ENCODE measurements around the gene GDPD3. TPM values are rescaled to one million over a fixed set of nuclear protein-coding genes. Genes with fewer than 3 reads are reported as not detected.

Gene GDPD3
- total and polyA plus RNA-seq, 2 of the 13 experiments (the other 11 are each of a cell fraction or from before 2014, with no cell fraction given) = 18.7 to 20.6 TPM

- TF ChIP-seq PAXIP1 (CRISPR knock-in tag; conservative IDR thresholded peaks at IDR 0.05) (no peak), ZNF7 (CRISPR knock-in tag; IDR thresholded peaks at IDR 0.05) (no peak), HIVEP1 (CRISPR knock-in tag; IDR thresholded peaks at IDR 0.05) (no peak), ZNF549 (CRISPR knock-in tag; IDR thresholded peaks at IDR 0.05) (no peak), GTF2F1 (IDR thresholded peaks at IDR 0.05; ENCODE audit: low read length) (no peak), SYNCRIP (IDR thresholded peaks at IDR 0.05; ENCODE audit: insufficient read depth, low read depth, low read length) (no peak), ZBTB38 (CRISPR knock-in tag; IDR thresholded peaks at IDR 0.05) (peak; percentile 81), ZKSCAN8 (CRISPR knock-in tag; IDR thresholded peaks at IDR 0.05; ENCODE audit: borderline replicate concordance) (peak; percentile 80; the same call in 1 of the 2 replicates), ZNF18 (CRISPR knock-in tag; IDR thresholded peaks at IDR 0.05; ENCODE audit: insufficient replicate concordance) (peak; percentile 47), ZKSCAN5 (CRISPR knock-in tag; IDR thresholded peaks at IDR 0.05) (peak; percentile 22; the same call in 1 of the 2 replicates), ARID5B (CRISPR knock-in tag; IDR thresholded peaks at IDR 0.05) (peak; percentile 25; the same call in 1 of the 2 replicates), IKZF5 (CRISPR knock-in tag; IDR thresholded peaks at IDR 0.05) (no peak), CEBPB (IDR thresholded peaks at IDR 0.05; ENCODE audit: borderline replicate concordance, low read depth, low read length) (no peak), HOXA5 (CRISPR knock-in tag; IDR thresholded peaks at IDR 0.05) (no peak; the same call in 1 of the 2 replicates), SIN3A (IDR thresholded peaks at IDR 0.05; ENCODE audit: borderline replicate concordance, low read depth, low read length) (peak; percentile 75; the same call in 1 of the 2 replicates), ZNF572 (CRISPR knock-in tag; IDR thresholded peaks at IDR 0.05) (0 out of 2 replicates have a peak, but pooled peaks have one; percentile 58), SMAD1 (CRISPR knock-in tag; IDR thresholded peaks at IDR 0.05; ENCODE audit: borderline replicate concordance, low read depth) (no peak; the same call in 1 of the 2 replicates), ZNF790 (CRISPR knock-in tag; IDR thresholded peaks at IDR 0.05; ENCODE audit: borderline replicate concordance) (no peak; the same call in 1 of the 2 replicates), NFYC (CRISPR knock-in tag; IDR thresholded peaks at IDR 0.05) (peak; percentile 57)
These were observed 21.6 kb downstream of the GDPD3 start, which contains the start of gene TBX6 (continued) for GRCh38 chr16:30091474-30092372.

All from HepG2 (cell line).